Kidney tubule cell (primary cell): ENCODE results near the gene PRLR.
"Not testable (repeated sequence)": the region's sequence is repeated elsewhere in the genome, so short reads cannot be mapped to it uniquely, and the experiment has no call there.

ENCODE experiments used
- DNase-seq: peaks from one replicate; pipeline ENCODE4 v3.0.0-alpha.2; 2018; ENCODE audit warnings: low spot score

Gene PRLR

GRCh38 chr5:35124932-35125331, 105.4 kb downstream of the PRLR start:
- DNase-seq: no peak

- no peak for DNase-seq
Measured at GRCh38 chr5:35122819-35123218, 107.5 kb downstream of the PRLR start.

GRCh38 chr5:35120715-35121114, 109.6 kb downstream of the PRLR start:
- no peak for DNase-seq

DNA sequence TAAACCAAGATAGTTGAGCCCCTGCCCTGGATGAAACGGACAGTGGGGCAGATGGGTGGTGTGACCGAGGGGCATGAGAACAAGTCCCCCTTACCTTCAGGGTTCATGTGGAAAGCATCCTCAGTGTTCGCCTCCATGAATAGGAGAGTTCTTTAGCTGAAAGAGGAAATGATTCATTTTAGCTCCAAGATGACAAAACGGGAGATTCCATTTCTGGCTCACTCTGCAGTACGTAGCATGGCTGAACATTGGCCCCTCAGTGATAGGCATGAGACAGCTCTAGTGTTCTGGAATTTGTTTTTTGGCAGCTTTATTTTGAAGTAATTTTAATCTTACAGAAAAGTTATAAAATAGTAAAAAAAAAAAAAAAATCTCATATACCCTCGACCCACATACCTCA, 112.3 kb downstream of the PRLR start:
- peak; percentile 69 for DNase-seq

GRCh38 chr5:35115920-35116319, 114.4 kb downstream of the PRLR start:
- no peak for DNase-seq

- DNase-seq: no peak
Measured at GRCh38 chr5:35114698-35115097, 115.6 kb downstream of the PRLR start.

DNA sequence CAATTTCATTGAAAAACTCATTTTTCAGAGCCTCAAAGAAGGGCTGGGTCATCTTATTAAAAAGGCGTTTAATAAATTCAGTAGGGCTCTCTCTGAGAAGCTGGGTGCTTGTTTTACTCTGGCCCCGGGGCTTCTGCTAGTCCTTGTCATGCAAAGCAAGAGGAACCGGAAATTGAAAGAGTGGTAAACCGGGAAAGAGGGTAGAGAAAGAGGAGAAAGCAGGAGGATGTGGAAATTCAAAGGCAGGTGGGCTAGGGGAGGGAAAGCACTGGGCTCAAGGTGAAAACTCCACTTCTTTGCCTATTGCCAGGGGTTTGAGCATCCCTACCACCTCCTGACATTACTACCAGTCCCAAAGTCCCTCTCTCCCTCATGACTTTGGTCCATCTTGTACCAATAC, 118.0 kb downstream of the PRLR start:
- no peak for DNase-seq

- DNase-seq: not testable (repeated sequence)
Measured at GRCh38 chr5:35104550-35104949, 125.7 kb downstream of the PRLR start.

DNA sequence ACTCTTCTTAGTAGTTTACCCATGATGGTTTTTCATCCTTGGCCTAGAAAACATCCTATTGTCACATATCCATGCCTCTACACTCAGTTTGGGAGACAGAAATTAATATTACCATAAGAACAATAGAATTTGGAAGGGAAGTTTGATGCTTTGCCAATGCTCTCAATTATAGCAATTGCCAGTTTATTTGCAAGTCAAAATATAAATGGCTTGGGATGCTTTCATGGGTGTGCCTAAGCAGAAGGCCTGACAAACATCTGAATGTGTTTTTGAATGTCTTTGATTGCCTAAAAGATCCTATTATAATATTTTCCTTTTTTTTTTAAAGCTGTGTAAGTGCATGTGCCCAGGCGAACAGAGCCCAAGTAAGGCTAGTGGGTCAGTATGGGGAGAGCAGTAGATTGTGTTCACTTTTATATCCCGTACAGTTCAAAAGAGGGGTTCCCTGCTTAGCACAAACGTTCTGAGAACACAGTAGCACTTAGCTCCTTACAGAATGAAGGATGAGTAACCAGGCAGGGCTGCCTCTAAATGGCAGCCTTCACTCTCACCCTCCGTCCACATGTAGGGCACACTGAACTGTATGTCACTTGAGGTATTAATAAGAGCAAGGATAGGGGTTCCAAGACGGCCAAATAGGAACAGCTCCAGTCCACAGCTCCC, 126.5 kb downstream of the PRLR start:
- DNase-seq: no peak

GRCh38 chr5:35101720-35102119, 128.6 kb downstream of the PRLR start:
- DNase-seq: not testable (repeated sequence)

GRCh38 chr5:35101016-35101415, 129.3 kb downstream of the PRLR start:
- no peak for DNase-seq

- DNase-seq: no peak
Measured at GRCh38 chr5:35098214-35098613, 132.1 kb downstream of the PRLR start.

DNA sequence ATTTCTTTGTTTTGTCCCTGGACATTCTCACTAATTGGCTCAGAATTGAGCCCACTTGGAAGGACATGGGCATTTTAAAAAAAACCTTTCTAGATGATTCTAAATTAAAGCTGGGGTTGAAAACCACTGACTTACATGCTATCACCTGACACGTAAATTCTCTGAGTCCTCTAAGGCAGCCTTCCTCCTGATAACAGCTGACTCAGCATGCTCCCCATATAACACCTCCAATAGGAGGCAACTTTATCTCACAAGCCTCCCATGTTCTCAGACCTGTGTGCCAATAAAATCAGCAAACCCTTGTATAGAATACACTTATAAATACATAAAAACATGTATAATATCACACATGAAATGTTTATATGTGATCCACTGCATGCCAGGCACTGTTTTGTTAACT, 133.4 kb downstream of the PRLR start:
- DNase-seq: no peak

- no peak for DNase-seq
Measured at GRCh38 chr5:35096216-35096615, 134.1 kb downstream of the PRLR start.

DNA sequence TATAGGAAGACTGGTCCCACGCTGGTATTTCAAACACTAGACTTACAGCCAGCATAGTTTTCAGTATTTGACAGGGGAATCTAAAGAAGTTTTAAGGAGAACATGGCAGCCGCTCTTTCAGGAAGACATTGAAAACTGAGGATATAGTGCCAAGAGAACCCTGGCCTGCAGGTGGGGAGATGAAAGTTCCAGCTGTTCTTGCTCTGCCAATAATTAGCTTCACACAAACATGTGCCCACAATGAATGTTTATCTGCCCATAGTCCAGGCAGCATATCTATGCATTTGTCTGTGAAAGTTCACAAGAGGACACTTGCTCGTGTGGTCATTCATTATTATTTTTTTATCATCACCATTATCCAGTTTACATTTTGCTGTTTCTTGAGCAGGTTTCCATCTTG, 134.9 kb downstream of the PRLR start:
- no peak for DNase-seq

GRCh38 chr5:35094948-35095347, 135.3 kb downstream of the PRLR start:
- no peak for DNase-seq

GRCh38 chr5:35092703-35093102, 137.6 kb downstream of the PRLR start:
- no peak for DNase-seq

GRCh38 chr5:35091704-35092103, 138.6 kb downstream of the PRLR start:
- no peak for DNase-seq

DNA sequence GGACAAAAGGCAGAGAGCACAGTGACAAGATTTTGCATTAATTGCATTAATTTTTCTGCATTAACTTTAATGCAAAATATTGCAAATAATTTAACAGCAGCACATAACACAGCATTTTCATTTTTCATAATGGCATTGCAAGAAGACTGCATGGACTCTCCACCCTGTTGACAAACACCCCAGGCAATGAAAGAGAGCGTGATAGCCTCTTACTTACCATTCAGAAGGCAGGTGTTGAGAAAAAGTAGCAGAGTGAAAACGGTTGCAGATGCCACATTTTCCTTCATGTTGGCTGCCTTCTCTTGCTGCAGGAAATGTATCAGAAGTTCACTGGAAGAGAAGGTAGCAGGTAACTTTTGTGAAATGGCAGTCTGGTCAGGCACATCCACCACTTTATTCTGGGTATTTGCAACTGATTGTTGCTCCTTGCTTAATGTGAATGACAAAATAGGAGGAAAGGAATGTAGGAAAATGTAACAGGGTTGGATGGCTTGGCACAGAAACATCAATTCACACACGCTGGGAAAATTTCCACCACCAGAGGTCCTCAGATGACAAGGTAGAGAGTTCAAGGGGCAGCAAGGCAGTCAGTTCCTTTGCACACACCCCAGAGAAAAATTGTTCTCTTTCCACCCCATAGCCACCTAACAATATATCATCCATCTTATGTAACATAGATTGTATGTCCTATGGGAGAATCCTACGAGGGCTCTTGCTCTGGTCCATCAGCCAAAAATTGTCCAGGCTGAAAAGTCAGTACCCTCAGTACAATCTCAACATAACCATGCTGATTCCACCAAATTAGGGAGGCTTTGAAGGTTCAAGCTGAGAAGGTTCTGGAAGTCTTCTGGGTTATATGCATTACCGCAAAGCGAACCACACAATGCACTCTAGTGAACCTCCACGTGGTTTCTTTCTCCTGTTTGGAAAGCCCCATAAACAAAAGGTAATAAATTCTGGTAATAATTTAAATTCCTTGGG, 140.7 kb downstream of the PRLR start:
- DNase-seq: peak; percentile 69

DNA sequence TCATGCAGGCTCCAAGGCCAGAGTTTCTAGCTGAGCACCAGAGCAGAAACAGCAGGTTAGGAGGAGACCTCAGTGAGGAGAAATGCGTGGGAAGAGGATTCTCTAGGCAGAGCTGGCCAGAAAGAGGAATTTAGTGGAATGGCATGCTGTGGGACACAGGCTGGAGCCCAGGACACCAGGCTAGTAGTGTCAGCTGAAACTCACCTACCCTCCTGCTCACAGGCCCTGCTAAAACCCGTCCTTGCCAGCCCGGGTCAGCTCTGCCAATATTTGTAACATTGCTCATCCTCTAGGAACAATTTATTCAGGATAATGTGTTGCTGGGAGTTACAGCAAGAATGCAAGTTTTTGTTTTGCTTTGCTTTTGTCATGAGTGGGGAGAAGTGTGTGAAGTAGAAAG, 142.3 kb downstream of the PRLR start:
- peak; percentile 76 for DNase-seq

GRCh38 chr5:35083150-35083549, 147.1 kb downstream of the PRLR start:
- no peak for DNase-seq

DNA sequence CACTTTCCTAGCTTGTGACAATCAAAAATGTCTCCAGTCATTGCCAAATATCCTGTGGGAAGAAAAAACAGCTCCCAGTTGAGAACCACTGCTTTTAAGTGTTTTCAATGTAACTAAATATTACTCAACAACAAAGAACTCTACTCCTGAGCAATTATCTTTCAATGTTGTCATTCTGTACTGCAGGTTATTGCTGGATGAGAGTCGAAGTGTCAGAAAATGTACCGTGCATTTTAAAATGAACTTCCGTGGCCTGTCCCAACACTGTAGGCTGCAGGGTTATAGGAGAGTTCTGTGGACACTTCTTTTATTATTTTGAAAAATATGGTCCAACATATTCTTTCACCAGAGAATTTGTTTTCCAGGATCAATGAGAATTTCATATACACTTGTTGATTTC, 147.8 kb downstream of the PRLR start:
- no peak for DNase-seq

DNA sequence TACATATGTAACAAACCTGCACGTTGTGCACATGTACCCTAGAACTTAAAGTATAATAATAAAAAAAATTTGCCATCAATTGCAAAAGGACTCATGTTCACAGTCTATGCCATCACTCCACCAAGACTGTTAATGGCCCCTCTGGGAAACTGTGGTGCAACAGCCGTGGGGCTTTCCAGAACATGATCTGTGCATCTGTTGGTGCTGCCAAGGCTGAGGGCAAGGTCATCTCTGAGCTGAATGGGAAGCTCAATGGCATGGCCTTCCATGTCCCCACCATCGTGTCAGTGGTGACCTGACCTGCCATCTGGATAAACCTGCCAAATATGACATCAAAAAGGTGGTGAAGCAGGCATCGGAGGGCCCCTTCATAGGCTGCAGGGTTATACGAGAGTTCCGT, 149.2 kb downstream of the PRLR start:
- no peak for DNase-seq
